Type B pancreatic cell (in vitro differentiated cells): ENCODE measurements around the gene DNAAF1. TPM values are rescaled to one million over a fixed set of nuclear protein-coding genes. Genes with fewer than 3 reads are reported as not detected.
"Not testable (repeated sequence)": the region's sequence is repeated elsewhere in the genome, so short reads cannot be mapped to it uniquely, and the experiment has no call there.

Source experiments
- DNase-seq: peaks from one replicate; pipeline ENCODE4 v3.0.0; 2021; ENCODE audit warnings: mixed read lengths; ENCODE audit not compliant: unreplicated experiment; ENCODE audit errors: extremely low spot score
- H3K27ac Mint-ChIP-seq: 2 replicates; pipeline ENCODE4 v1.8.0; 2021; ENCODE audit warnings: mild to moderate bottlenecking, mixed read lengths
- H3K27me3 Mint-ChIP-seq: 2 replicates; pipeline ENCODE4 v1.8.0; 2021; ENCODE audit warnings: mixed read lengths
- H3K36me3 Mint-ChIP-seq: 2 replicates; pipeline ENCODE4 v1.8.0; 2021; ENCODE audit warnings: mixed read lengths
- H3K4me1 Mint-ChIP-seq: one replicate; pipeline ENCODE4 v1.8.0; 2021; ENCODE audit warnings: mixed read lengths; ENCODE audit not compliant: unreplicated experiment
- H3K4me3 Mint-ChIP-seq: 2 replicates; pipeline ENCODE4 v1.8.0; 2021; ENCODE audit warnings: mild to moderate bottlenecking, mixed read lengths
- H3K9me3 Mint-ChIP-seq: 2 replicates; pipeline ENCODE4 v1.8.0; 2021; ENCODE audit warnings: mixed read lengths
- total RNA-seq: library from RNA; stranded (reverse); gene quantifications from 2 replicates; pipeline ENCODE4 v1.2.1, GENCODE V29; 2021; ENCODE audit warnings: low replicate concordance
- TF ChIP-seq, protein P1 (sequence below): fragments of 200-600 bp; sonication (generic); conservative IDR thresholded peaks from 2 replicates; pipeline ENCODE4 v1.5.0; 2021; ENCODE audit warnings: antibody characterized with exemption, mild to moderate bottlenecking

The DNAAF1 gene
- total RNA-seq, 1 donor from 2014 or later, result 3.2 TPM

DNA sequence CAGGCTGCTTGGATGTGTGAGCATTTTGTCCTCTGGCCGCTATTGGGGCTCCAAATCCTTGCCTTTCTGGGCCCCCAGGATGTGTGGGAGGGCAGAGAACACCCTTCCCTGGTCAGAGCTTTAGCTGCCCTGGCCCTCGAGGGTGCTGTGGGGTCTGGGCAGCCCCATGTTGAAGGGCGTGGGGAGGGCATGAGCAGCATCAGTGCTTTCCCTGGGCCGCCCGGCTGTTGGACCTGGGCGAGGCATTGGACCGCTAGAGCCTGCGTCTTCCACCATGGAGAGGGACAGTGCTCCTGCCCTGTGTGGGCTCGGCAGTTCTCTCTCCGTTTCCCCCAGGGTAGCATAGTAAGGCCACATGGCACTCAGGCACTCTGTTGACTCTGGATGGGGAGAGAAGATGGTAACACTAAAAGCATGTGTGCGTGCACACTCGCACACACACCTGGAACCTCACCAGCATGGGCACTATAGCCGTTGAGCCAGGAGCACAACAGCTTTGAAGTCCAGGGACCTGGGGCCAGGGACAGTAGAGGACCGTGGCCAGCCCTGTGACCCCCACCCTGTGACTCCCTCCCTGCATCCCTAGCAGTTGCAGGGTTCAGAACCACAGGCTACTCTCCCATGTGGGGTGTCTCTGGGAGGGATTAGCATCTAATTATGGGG, 52.5 kb downstream of the DNAAF1 start:
- Mint-ChIP-seq H3K36me3 (no peaks in the 10 kb centered on the region), H3K9me3 (no peaks in the 10 kb centered on the region), H3K27ac (no peak overlapping the region), H3K4me3 (no peak overlapping the region), H3K27me3 (no peaks in the 10 kb centered on the region), H3K4me1 (peaks cover 14% of the 10 kb centered on the region)
- DNase-seq, result no peak
- TF ChIP-seq, protein P1, sequence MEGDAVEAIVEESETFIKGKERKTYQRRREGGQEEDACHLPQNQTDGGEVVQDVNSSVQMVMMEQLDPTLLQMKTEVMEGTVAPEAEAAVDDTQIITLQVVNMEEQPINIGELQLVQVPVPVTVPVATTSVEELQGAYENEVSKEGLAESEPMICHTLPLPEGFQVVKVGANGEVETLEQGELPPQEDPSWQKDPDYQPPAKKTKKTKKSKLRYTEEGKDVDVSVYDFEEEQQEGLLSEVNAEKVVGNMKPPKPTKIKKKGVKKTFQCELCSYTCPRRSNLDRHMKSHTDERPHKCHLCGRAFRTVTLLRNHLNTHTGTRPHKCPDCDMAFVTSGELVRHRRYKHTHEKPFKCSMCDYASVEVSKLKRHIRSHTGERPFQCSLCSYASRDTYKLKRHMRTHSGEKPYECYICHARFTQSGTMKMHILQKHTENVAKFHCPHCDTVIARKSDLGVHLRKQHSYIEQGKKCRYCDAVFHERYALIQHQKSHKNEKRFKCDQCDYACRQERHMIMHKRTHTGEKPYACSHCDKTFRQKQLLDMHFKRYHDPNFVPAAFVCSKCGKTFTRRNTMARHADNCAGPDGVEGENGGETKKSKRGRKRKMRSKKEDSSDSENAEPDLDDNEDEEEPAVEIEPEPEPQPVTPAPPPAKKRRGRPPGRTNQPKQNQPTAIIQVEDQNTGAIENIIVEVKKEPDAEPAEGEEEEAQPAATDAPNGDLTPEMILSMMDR, result no peak

DNA sequence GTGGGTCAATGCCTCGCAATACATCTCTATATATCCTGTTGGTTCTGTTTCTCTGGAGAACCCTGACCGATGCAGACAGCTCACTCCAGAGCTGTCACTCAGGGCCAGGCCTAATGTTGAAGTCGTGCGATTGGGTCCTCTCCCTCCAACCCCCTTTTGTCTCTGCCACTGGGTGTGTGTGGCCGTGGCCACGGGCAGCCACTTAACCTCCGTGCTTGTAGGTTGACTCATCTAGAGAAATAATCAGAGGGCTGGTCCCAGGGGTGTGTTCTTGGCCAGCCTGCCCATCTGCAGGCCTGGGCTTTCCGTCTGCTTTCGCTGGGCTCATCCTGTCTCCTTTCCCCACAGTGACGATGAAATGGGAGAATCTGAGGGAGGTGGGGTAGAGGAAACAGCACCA, 53.3 kb downstream of the DNAAF1 start:
- TF ChIP-seq, protein P1, result no peak
- Mint-ChIP-seq H3K4me3 (no peak overlapping the region), H3K9me3 (no peaks in the 10 kb centered on the region), H3K27me3 (no peaks in the 10 kb centered on the region), H3K4me1 (peaks cover 11% of the 10 kb centered on the region), H3K36me3 (no peaks in the 10 kb centered on the region), H3K27ac (peak overlapping the region; percentile 59)
- DNase-seq, result no peak

DNA sequence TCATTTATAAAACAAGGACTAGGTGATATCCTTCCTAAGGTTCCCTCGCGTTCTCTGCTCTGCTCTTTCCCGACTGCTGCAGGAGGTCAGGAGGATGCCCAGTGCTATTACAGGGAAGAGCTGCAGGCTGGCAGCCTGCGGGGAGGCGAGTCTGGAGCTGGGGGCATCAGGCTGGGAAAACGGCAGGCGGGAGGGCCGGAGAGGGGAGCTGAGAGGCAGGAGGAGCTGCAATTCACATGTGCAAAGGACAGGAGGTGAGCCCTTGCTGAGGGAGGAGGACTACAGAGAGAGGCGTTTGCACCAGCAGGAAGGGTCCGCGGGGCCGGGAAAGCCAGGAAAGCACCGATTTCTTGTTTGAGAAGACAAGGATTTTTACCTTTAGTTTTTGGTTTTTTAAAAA, 54.0 kb downstream of the DNAAF1 start:
- TF ChIP-seq, protein P1, result no peak
- no peaks in the 10 kb centered on the region for H3K27me3 Mint-ChIP-seq
- peaks cover 5% of the 10 kb centered on the region for H3K4me1 Mint-ChIP-seq
- no peaks in the 10 kb centered on the region for H3K9me3 Mint-ChIP-seq
- DNase-seq, result no peak
- H3K4me3 Mint-ChIP-seq, result no peak overlapping the region
- H3K27ac Mint-ChIP-seq, result no peak overlapping the region
- no peaks in the 10 kb centered on the region for H3K36me3 Mint-ChIP-seq

DNA sequence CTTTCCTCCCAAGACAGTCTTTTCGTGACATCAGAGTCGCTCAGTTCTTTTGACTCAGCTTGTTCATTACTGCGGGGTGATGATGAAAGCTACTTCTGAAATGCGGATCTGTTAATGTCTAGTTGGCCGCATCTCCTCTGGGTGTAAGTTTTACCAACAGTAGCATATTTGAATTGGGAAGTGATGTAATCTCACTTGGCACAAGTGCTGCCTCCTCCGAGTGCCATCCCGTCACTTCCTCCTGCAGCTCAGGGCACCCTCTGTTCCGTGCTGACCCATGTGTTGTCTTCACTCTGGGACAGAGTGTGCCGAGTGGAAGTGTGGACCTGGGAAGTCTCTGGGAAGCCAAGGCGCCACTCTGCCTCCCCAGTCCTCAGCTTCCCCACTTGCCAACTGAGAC, 54.8 kb downstream of the DNAAF1 start:
- H3K9me3 Mint-ChIP-seq, result no peaks in the 10 kb centered on the region
- DNase-seq, result no peak
- no peak overlapping the region for H3K4me3 Mint-ChIP-seq
- no peaks in the 10 kb centered on the region for H3K27me3 Mint-ChIP-seq
- H3K4me1 Mint-ChIP-seq, result peaks cover 5% of the 10 kb centered on the region
- no peak overlapping the region for H3K27ac Mint-ChIP-seq
- H3K36me3 Mint-ChIP-seq, result no peaks in the 10 kb centered on the region
- TF ChIP-seq, protein P1, result no peak

DNA sequence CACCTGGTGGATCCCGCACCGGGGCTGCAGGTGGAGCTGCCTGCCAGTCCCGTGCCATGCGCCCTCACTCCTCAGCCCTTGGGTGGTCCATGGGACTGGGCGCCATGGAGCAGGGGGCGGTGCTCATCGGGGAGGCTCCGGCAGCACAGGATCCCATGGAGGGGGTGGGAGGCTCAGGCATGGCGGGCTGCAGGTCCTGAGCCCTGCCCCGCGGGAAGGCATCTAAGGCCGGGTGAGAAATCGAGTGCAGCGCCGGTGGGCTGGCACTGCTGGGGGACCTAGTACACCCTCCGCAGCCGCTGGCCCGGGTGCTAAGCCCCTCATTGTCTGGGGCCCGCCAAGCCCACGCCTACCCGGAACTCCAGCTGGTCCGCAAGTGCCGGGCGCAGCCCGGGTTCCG, 59.4 kb downstream of the DNAAF1 start:
- not testable (repeated sequence) for H3K36me3 Mint-ChIP-seq, H3K27me3 Mint-ChIP-seq, H3K27ac Mint-ChIP-seq, H3K4me3 Mint-ChIP-seq, H3K9me3 Mint-ChIP-seq, DNase-seq
- peaks cover 12% of the 10 kb centered on the region for H3K4me1 Mint-ChIP-seq

DNA sequence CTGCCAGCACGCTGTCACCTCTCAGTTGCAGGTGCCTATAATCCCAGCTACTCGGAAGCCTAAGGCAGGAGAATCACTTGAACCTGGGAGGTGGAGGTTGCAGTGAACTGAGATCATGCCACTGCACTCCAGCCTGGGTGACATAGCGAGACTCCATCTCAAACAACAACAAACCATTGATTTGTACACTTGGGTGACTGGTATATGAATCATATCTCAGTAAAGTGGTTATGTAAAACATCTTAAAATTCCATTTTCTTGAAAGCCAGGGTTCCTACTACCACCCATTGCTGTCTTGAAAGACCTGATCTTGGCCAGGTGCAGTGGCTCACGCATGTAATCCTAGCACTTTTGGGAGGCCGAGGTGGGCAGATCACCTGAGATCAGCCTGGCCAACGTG, 60.0 kb downstream of the DNAAF1 start:
- H3K27me3 Mint-ChIP-seq, H3K9me3 Mint-ChIP-seq, H3K4me3 Mint-ChIP-seq, DNase-seq, H3K27ac Mint-ChIP-seq, H3K36me3 Mint-ChIP-seq: not testable (repeated sequence)
- H3K4me1 Mint-ChIP-seq, result peaks cover 12% of the 10 kb centered on the region
